Endothelial cell (in vitro differentiated cells): ENCODE measurements around the gene CCDC187. TPM values are rescaled to one million over a fixed set of nuclear protein-coding genes. Genes with fewer than 3 reads are reported as not detected.

Source experiments
- DNase-seq: peaks from one replicate; pipeline ENCODE4 v3.0.0; 2021; ENCODE audit warnings: low spot score
- H3K27ac Mint-ChIP-seq: one replicate; pipeline ENCODE4 v1.8.0; 2021; ENCODE audit warnings: mixed read lengths, inconsistent platforms; ENCODE audit not compliant: unreplicated experiment
- H3K27me3 Mint-ChIP-seq: one replicate; pipeline ENCODE4 v1.8.0; 2021; ENCODE audit warnings: mild to moderate bottlenecking, moderate library complexity, mixed read lengths, inconsistent platforms; ENCODE audit not compliant: unreplicated experiment
- H3K36me3 Mint-ChIP-seq: one replicate; pipeline ENCODE4 v1.8.0; 2021; ENCODE audit warnings: mild to moderate bottlenecking, low read depth, mixed read lengths, inconsistent platforms; ENCODE audit not compliant: unreplicated experiment
- H3K4me1 Mint-ChIP-seq: one replicate; pipeline ENCODE4 v1.8.0; 2021; ENCODE audit warnings: mild to moderate bottlenecking, mixed read lengths, inconsistent platforms; ENCODE audit not compliant: unreplicated experiment
- H3K4me3 Mint-ChIP-seq: one replicate; pipeline ENCODE4 v1.8.0; 2021; ENCODE audit warnings: mild to moderate bottlenecking, mixed read lengths, inconsistent platforms; ENCODE audit not compliant: unreplicated experiment
- H3K9me3 Mint-ChIP-seq: one replicate; pipeline ENCODE4 v1.8.0; 2021; ENCODE audit warnings: mixed read lengths, inconsistent platforms; ENCODE audit not compliant: unreplicated experiment
- CTCF ChIP-seq: fragments of 200-600 bp; sonication (generic); IDR thresholded peaks from one replicate; pipeline ENCODE4 v1.5.0; 2021; ENCODE audit warnings: antibody characterized with exemption; ENCODE audit not compliant: unreplicated experiment
- total RNA-seq: library from RNA; stranded (reverse); fragmentation: NEBNext Ultra II Directional; extraction: Animal tissue kit (Norgen Biotek cat#: 25700); gene quantifications from one replicate; pipeline ENCODE4 v1.2.1, GENCODE V29; 2021; ENCODE audit not compliant: unreplicated experiment

Gene CCDC187
- total RNA-seq, 1 donor from 2014 or later, result 0.05 TPM

GRCh38 chr9:136327304-136327974, 23.5 kb upstream of the CCDC187 start, which contains the start of gene GPSM1:
GPSM1 (plus strand) TSS chr9:136327539; CDS start chr9:136327696, 157 bp downstream.
- Mint-ChIP-seq H3K36me3 (no peaks in the 10 kb centered on the region), H3K4me1 (peaks cover 4% of the 10 kb centered on the region), H3K27me3 (peaks cover 9% of the 10 kb centered on the region), H3K9me3 (no peaks in the 10 kb centered on the region), H3K27ac (no peak within 1 kb of the TSS), H3K4me3 (no peak within 1 kb of the TSS)
- DNase-seq, result peak; percentile 45
- TF ChIP-seq CTCF, result no peak

- no peak for DNase-seq
- Mint-ChIP-seq H3K4me1 (peaks cover 4% of the 10 kb centered on the region), H3K9me3 (no peaks in the 10 kb centered on the region), H3K27ac (no peak overlapping the region), H3K36me3 (no peaks in the 10 kb centered on the region), H3K27me3 (peaks cover 9% of the 10 kb centered on the region), H3K4me3 (no peak overlapping the region)
- TF ChIP-seq CTCF, result no peak
These were observed 22.9 kb upstream of the CCDC187 start for GRCh38 chr9:136326761-136327303.

GRCh38 chr9:136326061-136326760, 22.3 kb upstream of the CCDC187 start:
- H3K9me3 Mint-ChIP-seq, result no peaks in the 10 kb centered on the region
- DNase-seq, result no peak
- TF ChIP-seq CTCF, result no peak
- no peaks in the 10 kb centered on the region for H3K36me3 Mint-ChIP-seq
- H3K27me3 Mint-ChIP-seq, result peaks cover 9% of the 10 kb centered on the region
- no peak overlapping the region for H3K4me3 Mint-ChIP-seq
- peaks cover 4% of the 10 kb centered on the region for H3K4me1 Mint-ChIP-seq
- no peak overlapping the region for H3K27ac Mint-ChIP-seq

- no peak for TF ChIP-seq CTCF
- no peak overlapping the region for H3K4me3 Mint-ChIP-seq
- H3K4me1 Mint-ChIP-seq, result peaks cover 4% of the 10 kb centered on the region
- H3K27ac Mint-ChIP-seq, result no peak overlapping the region
- H3K9me3 Mint-ChIP-seq, result no peaks in the 10 kb centered on the region
- no peaks in the 10 kb centered on the region for H3K36me3 Mint-ChIP-seq
- H3K27me3 Mint-ChIP-seq, result peaks cover 9% of the 10 kb centered on the region
- no peak for DNase-seq
These were observed 21.5 kb upstream of the CCDC187 start for GRCh38 chr9:136325358-136325757.
